GM23248 (cell line): Measurements from ENCODE around the gene PFDN1. TPM values are rescaled to one million over a fixed set of nuclear protein-coding genes. Genes with fewer than 3 reads are reported as not detected.

Experiments used
- DNase-seq: peaks from one replicate; pipeline ENCODE4 v3.0.0-alpha.2; 2015
- H2AFZ ChIP-seq: fragments of 200-600 bp; sonication (generic); 2 replicates; pipeline ENCODE4 v1.6.1; 2016; ENCODE audit warnings: antibody characterized with exemption
- H3F3A ChIP-seq: fragments of 200-600 bp; sonication (generic); 2 replicates; pipeline ENCODE4 v1.6.1; 2016; ENCODE audit warnings: mild to moderate bottlenecking, antibody characterized with exemption, mixed run types; ENCODE audit not compliant: insufficient read depth
- H3K27ac ChIP-seq: fragments of 200-600 bp; sonication (generic); 2 replicates; pipeline ENCODE4 v1.5.1; 2016; ENCODE audit warnings: mild to moderate bottlenecking
- H3K27me3 ChIP-seq: fragments of 200-600 bp; sonication (generic); replicated peaks from 2 replicates; pipeline ENCODE4 v1.6.1; 2016; ENCODE audit warnings: mild to moderate bottlenecking; ENCODE audit not compliant: insufficient read depth
- H3K36me3 ChIP-seq: fragments of 200-600 bp; sonication (generic); 2 replicates; pipeline ENCODE4 v1.6.1; 2016; ENCODE audit warnings: low read depth, mild to moderate bottlenecking
- H3K4me1 ChIP-seq: fragments of 200-600 bp; sonication (generic); 2 replicates; pipeline ENCODE4 v1.6.1; 2016; ENCODE audit warnings: mild to moderate bottlenecking; ENCODE audit not compliant: insufficient read depth
- H3K4me2 ChIP-seq: fragments of 200-600 bp; sonication (generic); one replicate; pipeline ENCODE4 v1.6.1; 2016; ENCODE audit warnings: mild to moderate bottlenecking; ENCODE audit not compliant: unreplicated experiment
- H3K4me3 ChIP-seq: fragments of 200-600 bp; sonication (generic); 2 replicates; pipeline ENCODE4 v1.5.1; 2016; ENCODE audit warnings: mild to moderate bottlenecking
- H3K79me2 ChIP-seq: fragments of 200-600 bp; sonication (generic); 2 replicates; pipeline ENCODE4 v1.6.1; 2016; ENCODE audit warnings: mild to moderate bottlenecking; ENCODE audit not compliant: insufficient read depth
- H3K9ac ChIP-seq: fragments of 200-600 bp; sonication (generic); 2 replicates; pipeline ENCODE4 v1.6.1; 2016; ENCODE audit warnings: mild to moderate bottlenecking
- H3K9me2 ChIP-seq: fragments of 200-600 bp; sonication (generic); 2 replicates; pipeline ENCODE4 v1.6.1; 2016; ENCODE audit warnings: mixed run types, mild to moderate bottlenecking, moderate library complexity; ENCODE audit not compliant: insufficient read depth
- H3K9me3 ChIP-seq: fragments of 200-600 bp; sonication (generic); one replicate; pipeline ENCODE4 v1.6.1; 2017; ENCODE audit warnings: low read depth
- H4K20me1 ChIP-seq: fragments of 200-600 bp; sonication (generic); 2 replicates; pipeline ENCODE4 v1.6.0; 2016; ENCODE audit not compliant: insufficient read depth
- EZH2 ChIP-seq: fragments of 200-600 bp; sonication (generic); IDR thresholded peaks from 2 replicates; pipeline ENCODE4 v1.6.1; 2018; ENCODE audit warnings: antibody characterized with exemption, mild to moderate bottlenecking; ENCODE audit not compliant: insufficient read depth, poor library complexity, severe bottlenecking
- EZH2phosphoT487 ChIP-seq: fragments of 200-600 bp; sonication (generic); IDR thresholded peaks from 2 replicates; pipeline ENCODE4 v1.6.1; 2018; ENCODE audit warnings: antibody characterized with exemption, moderate library complexity, mild to moderate bottlenecking, low read depth; ENCODE audit not compliant: insufficient read depth
- WGBS, 2 experiments: methylation state at CpG; one replicate each; pipeline ENCODE4 v1.1.6; 2015 to 2017; ENCODE audit warnings: low lambda C conversion rate in 2 of 2, low coverage in 1 of 2; ENCODE audit errors: missing lambda C conversion rate in 2 of 2; 5-methylcytosine and 5-hydroxymethylcytosine counted together
- in situ Hi-C: fragments of 300-500 bp; cut with MboI; formaldehyde crosslinking; loops from 2 replicates; pipeline ENCODE4 v1.15.0; 2020
- polyA plus RNA-seq: library from polyadenylated mRNA; unstranded; fragments of >200 nt; fragmentation: Nextera tagmentation; extraction: Ambion mirVana; gene quantifications from 2 replicates; pipeline ENCODE4 v1.2.1, GENCODE V29; 2016
- total RNA-seq: library from RNA; depleted of rRNA; stranded (reverse); fragments of >200 nt; shearing (Covaris generic); gene quantifications from 2 replicates; pipeline ENCODE4 v1.2.3, GENCODE V29; 2014

The PFDN1 gene
- total and polyA plus RNA-seq, 2 experiments from 2014 or later = 95.8 to 99.9 TPM

GRCh38 chr5:140338908-140339307, 36.0 kb upstream of the PFDN1 start:
- TF ChIP-seq EZH2phosphoT487 (no peak), EZH2 (no peak)
- H3K9me2 ChIP-seq = no peaks in the 10 kb centered on the region
- H2AFZ ChIP-seq = no peak overlapping the region
- H3K27ac ChIP-seq = peak overlapping the region; percentile 39
- DNase-seq = peak; percentile 42
- H4K20me1 ChIP-seq = no peaks in the 10 kb centered on the region
- WGBS, 2 experiments = 93 to 98% methylated on average over 2 of the region's 2 CpGs
- no peaks in the 10 kb centered on the region; the same call in 1 of the 2 replicates for H3K79me2 ChIP-seq
- no peak overlapping the region for H3K4me3 ChIP-seq
- peaks cover 2% of the 10 kb centered on the region; the same call in 1 of the 2 replicates for H3K36me3 ChIP-seq
- no peak overlapping the region for H3K9ac ChIP-seq
- peaks cover 14% of the 10 kb centered on the region for H3K4me1 ChIP-seq
- H3F3A ChIP-seq = peaks cover 38% of the 10 kb centered on the region
- H3K27me3 ChIP-seq = no peaks in the 10 kb centered on the region
- no peak overlapping the region for H3K4me2 ChIP-seq
- in situ Hi-C loops = no loop called here
- no peaks in the 10 kb centered on the region for H3K9me3 ChIP-seq

GRCh38 chr5:140338336-140338735, 35.4 kb upstream of the PFDN1 start:
- 24 to 30% methylated on average over 3 of the region's 3 CpGs for WGBS, 2 experiments
- Histone ChIP-seq H3K9ac (no peak overlapping the region), H4K20me1 (no peaks in the 10 kb centered on the region), H2AFZ (no peak overlapping the region), H3K4me2 (no peak overlapping the region), H3K27me3 (no peaks in the 10 kb centered on the region), H3K79me2 (no peaks in the 10 kb centered on the region; the same call in 1 of the 2 replicates), H3K36me3 (peaks cover 5% of the 10 kb centered on the region; the same call in 1 of the 2 replicates), H3K4me1 (peaks cover 14% of the 10 kb centered on the region), H3F3A (peaks cover 38% of the 10 kb centered on the region), H3K9me2 (no peaks in the 10 kb centered on the region), H3K9me3 (no peaks in the 10 kb centered on the region), H3K4me3 (no peak overlapping the region), H3K27ac (peak overlapping the region; percentile 39)
- TF ChIP-seq EZH2 = no peak
- TF ChIP-seq EZH2phosphoT487 = no peak
- peak; percentile 77 for DNase-seq
- in situ Hi-C loops = no loop called here

GRCh38 chr5:140337880-140338279, 35.0 kb upstream of the PFDN1 start:
- H3K79me2 ChIP-seq = no peaks in the 10 kb centered on the region; the same call in 1 of the 2 replicates
- no peaks in the 10 kb centered on the region for H3K9me2 ChIP-seq
- peaks cover 14% of the 10 kb centered on the region for H3K4me1 ChIP-seq
- no peak for TF ChIP-seq EZH2
- no peaks in the 10 kb centered on the region for H3K27me3 ChIP-seq
- peaks cover 5% of the 10 kb centered on the region; the same call in 1 of the 2 replicates for H3K36me3 ChIP-seq
- peak overlapping the region; percentile 39 for H3K27ac ChIP-seq
- H3K9me3 ChIP-seq = no peaks in the 10 kb centered on the region
- no peak for DNase-seq
- peaks cover 38% of the 10 kb centered on the region for H3F3A ChIP-seq
- no peak overlapping the region for H3K4me3 ChIP-seq
- no peaks in the 10 kb centered on the region for H4K20me1 ChIP-seq
- H3K9ac ChIP-seq = no peak overlapping the region
- WGBS, 2 experiments = 100% methylated on average over 1 of the region's 1 CpG
- in situ Hi-C loops = no loop called here
- H2AFZ ChIP-seq = no peak overlapping the region
- no peak overlapping the region for H3K4me2 ChIP-seq

- in situ Hi-C loops = no loop called here
- Histone ChIP-seq H3K9me3 (no peaks in the 10 kb centered on the region), H3K4me1 (peaks cover 14% of the 10 kb centered on the region), H3F3A (peaks cover 47% of the 10 kb centered on the region), H3K4me3 (no peak overlapping the region), H3K4me2 (no peak overlapping the region), H3K27ac (no peak overlapping the region), H3K36me3 (peaks cover 5% of the 10 kb centered on the region; the same call in 1 of the 2 replicates), H3K9me2 (no peaks in the 10 kb centered on the region), H2AFZ (no peak overlapping the region), H3K9ac (no peak overlapping the region), H3K27me3 (no peaks in the 10 kb centered on the region), H4K20me1 (no peaks in the 10 kb centered on the region), H3K79me2 (no peaks in the 10 kb centered on the region; the same call in 1 of the 2 replicates)
- no peak for TF ChIP-seq EZH2phosphoT487
- TF ChIP-seq EZH2 = no peak
- WGBS, 2 experiments = 41 to 54% methylated on average over 5 of the region's 5 CpGs
- DNase-seq = no peak
Measured at GRCh38 chr5:140336388-140336787, 33.5 kb upstream of the PFDN1 start.
